ENCODE data around the gene ATP10A. TPM values are rescaled to one million over a fixed set of nuclear protein-coding genes. Genes with fewer than 3 reads are reported as not detected.

Gene ATP10A
- 10 to 100 TPM in 3 of 4 donors, 1 to 10 TPM in 1; 8.1 to 36.0 (median 17.9) TPM for total RNA-seq

GRCh38 chr15:25863111-25863967, at the start of gene ATP10A:
TSS of gene ATP10A (minus strand) at chr15:25863327. CDS start at chr15:25863096, 231 bp downstream.
- H3K9me3 ChIP-seq, result no peaks in the 10 kb centered on the region
- H3K27ac ChIP-seq, result peak within 1 kb of the TSS; percentile 3 to 81 (median 64)
- no peak for DNase-seq (ENCODE audit: low spot score in 2 of 2)
- peaks cover 0 to 4% of the 10 kb centered on the region in 2 donors for H3K27me3 ChIP-seq
- no peaks in the 10 kb centered on the region for H3K36me3 ChIP-seq
- TF ChIP-seq CTCF (IDR thresholded peaks at IDR 0.05), result no peak
- TF ChIP-seq POLR2A (IDR thresholded peaks at IDR 0.05), result no peak
- no peak for TF ChIP-seq EP300 (IDR thresholded peaks at IDR 0.05)
- H3K4me1 ChIP-seq, result peaks cover 0 to 52% (median 2%) of the 10 kb centered on the region in 4 donors
- peak within 1 kb of the TSS; percentile 57 to 70 (median 60) for H3K4me3 ChIP-seq
- 2 to 3% methylated on average over 32 to 66 of the region's 85 CpGs for WGBS, 2 donors

- no peak for TF ChIP-seq CTCF (IDR thresholded peaks at IDR 0.05)
- TF ChIP-seq POLR2A (IDR thresholded peaks at IDR 0.05), result no peak
- no peak for TF ChIP-seq EP300 (IDR thresholded peaks at IDR 0.05)
- no peaks in the 10 kb centered on the region for H3K27me3 ChIP-seq
- H3K4me1 ChIP-seq, result no peaks in the 10 kb centered on the region
- no peak overlapping the region for H3K27ac ChIP-seq
- H3K4me3 ChIP-seq, result no peak overlapping the region
- 83 to 85% methylated on average over 3 of the region's 3 CpGs for WGBS, 2 donors
- H3K9me3 ChIP-seq, result peaks cover 0 to 13% (median 1%) of the 10 kb centered on the region in 4 donors
- no peaks in the 10 kb centered on the region for H3K36me3 ChIP-seq
- DNase-seq (ENCODE audit: low spot score in 2 of 2), result no peak
Observed at GRCh38 chr15:25912035-25912434, 48.9 kb upstream of the ATP10A start.

GRCh38 chr15:25910832-25911231, 47.7 kb upstream of the ATP10A start:
- no peak for TF ChIP-seq POLR2A (IDR thresholded peaks at IDR 0.05)
- no peak for TF ChIP-seq CTCF (IDR thresholded peaks at IDR 0.05)
- TF ChIP-seq EP300 (IDR thresholded peaks at IDR 0.05), result no peak
- no peak overlapping the region for H3K4me3 ChIP-seq
- WGBS, 2 donors, result 90 to 91% methylated on average over 4 of the region's 4 CpGs

GRCh38 chr15:25909806-25910205, 46.7 kb upstream of the ATP10A start:
- Histone ChIP-seq H3K9me3 (peaks cover 0 to 11% (median 1%) of the 10 kb centered on the region in 4 donors), H3K27ac (no peak overlapping the region), H3K4me3 (no peak overlapping the region), H3K36me3 (no peaks in the 10 kb centered on the region), H3K4me1 (no peaks in the 10 kb centered on the region), H3K27me3 (no peaks in the 10 kb centered on the region)
- TF ChIP-seq POLR2A (IDR thresholded peaks at IDR 0.05) (no peak), EP300 (IDR thresholded peaks at IDR 0.05) (no peak), CTCF (IDR thresholded peaks at IDR 0.05) (no peak)
- no peak for DNase-seq (ENCODE audit: low spot score in 2 of 2)
- 94% methylated on average over 16 of the region's 16 CpGs for WGBS, 2 donors

More at GRCh38 chr15:25910832-25911231, 47.7 kb upstream of the ATP10A start:
- Histone ChIP-seq H3K27me3 (no peaks in the 10 kb centered on the region), H3K36me3 (no peaks in the 10 kb centered on the region), H3K27ac (no peak overlapping the region), H3K4me1 (no peaks in the 10 kb centered on the region), H3K9me3 (peaks cover 0 to 13% (median 1%) of the 10 kb centered on the region in 4 donors)
- DNase-seq (ENCODE audit: low spot score in 2 of 2), result no peak

- H3K36me3 ChIP-seq, result no peaks in the 10 kb centered on the region
- H3K4me1 ChIP-seq, result no peaks in the 10 kb centered on the region
- no peak overlapping the region for H3K4me3 ChIP-seq
- no peak for DNase-seq (ENCODE audit: low spot score in 2 of 2)
- H3K27ac ChIP-seq, result no peak overlapping the region
- peaks cover 0 to 6% (median 0%) of the 10 kb centered on the region in 4 donors for H3K9me3 ChIP-seq
- TF ChIP-seq CTCF (IDR thresholded peaks at IDR 0.05) (no peak), EP300 (IDR thresholded peaks at IDR 0.05) (no peak), POLR2A (IDR thresholded peaks at IDR 0.05) (no peak)
- H3K27me3 ChIP-seq, result no peaks in the 10 kb centered on the region
- WGBS, 2 donors, result 83 to 88% methylated on average over 21 of the region's 21 CpGs
Observed at GRCh38 chr15:25909325-25909724, 46.2 kb upstream of the ATP10A start.
